Purkinje cell (primary cell): ENCODE results near the gene CSF3. TPM values are rescaled to one million over a fixed set of nuclear protein-coding genes. Genes with fewer than 3 reads are reported as not detected.

Experiments
- polyA plus RNA-seq: library from polyadenylated mRNA; unstranded; fragments of >200 nt; fragmentation: Nextera tagmentation; gene quantifications from 2 replicates; pipeline ENCODE4 v1.2.1, GENCODE V29; 2014

Gene CSF3
- not detected in 2 replicates for polyA plus RNA-seq

DNA sequence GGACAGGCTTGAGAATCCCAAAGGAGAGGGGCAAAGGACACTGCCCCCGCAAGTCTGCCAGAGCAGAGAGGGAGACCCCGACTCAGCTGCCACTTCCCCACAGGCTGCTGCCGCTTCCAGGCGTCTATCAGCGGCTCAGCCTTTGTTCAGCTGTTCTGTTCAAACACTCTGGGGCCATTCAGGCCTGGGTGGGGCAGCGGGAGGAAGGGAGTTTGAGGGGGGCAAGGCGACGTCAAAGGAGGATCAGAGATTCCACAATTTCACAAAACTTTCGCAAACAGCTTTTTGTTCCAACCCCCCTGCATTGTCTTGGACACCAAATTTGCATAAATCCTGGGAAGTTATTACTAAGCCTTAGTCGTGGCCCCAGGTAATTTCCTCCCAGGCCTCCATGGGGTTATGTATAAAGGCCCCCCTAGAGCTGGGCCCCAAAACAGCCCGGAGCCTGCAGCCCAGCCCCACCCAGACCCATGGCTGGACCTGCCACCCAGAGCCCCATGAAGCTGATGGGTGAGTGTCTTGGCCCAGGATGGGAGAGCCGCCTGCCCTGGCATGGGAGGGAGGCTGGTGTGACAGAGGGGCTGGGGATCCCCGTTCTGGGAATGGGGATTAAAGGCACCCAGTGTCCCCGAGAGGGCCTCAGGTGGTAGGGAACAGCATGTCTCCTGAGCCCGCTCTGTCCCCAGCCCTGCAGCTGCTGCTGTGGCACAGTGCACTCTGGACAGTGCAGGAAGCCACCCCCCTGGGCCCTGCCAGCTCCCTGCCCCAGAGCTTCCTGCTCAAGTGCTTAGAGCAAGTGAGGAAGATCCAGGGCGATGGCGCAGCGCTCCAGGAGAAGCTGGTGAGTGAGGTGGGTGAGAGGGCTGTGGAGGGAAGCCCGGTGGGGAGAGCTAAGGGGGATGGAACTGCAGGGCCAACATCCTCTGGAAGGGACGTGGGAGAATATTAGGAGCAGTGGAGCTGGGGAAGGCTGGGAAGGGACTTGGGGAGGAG, at the start of gene CSF3:
CSF3 (plus strand) TSS at position 436 of the 993 bp plus-strand sequence; CDS start at position 471, 35 bp downstream.

DNA sequence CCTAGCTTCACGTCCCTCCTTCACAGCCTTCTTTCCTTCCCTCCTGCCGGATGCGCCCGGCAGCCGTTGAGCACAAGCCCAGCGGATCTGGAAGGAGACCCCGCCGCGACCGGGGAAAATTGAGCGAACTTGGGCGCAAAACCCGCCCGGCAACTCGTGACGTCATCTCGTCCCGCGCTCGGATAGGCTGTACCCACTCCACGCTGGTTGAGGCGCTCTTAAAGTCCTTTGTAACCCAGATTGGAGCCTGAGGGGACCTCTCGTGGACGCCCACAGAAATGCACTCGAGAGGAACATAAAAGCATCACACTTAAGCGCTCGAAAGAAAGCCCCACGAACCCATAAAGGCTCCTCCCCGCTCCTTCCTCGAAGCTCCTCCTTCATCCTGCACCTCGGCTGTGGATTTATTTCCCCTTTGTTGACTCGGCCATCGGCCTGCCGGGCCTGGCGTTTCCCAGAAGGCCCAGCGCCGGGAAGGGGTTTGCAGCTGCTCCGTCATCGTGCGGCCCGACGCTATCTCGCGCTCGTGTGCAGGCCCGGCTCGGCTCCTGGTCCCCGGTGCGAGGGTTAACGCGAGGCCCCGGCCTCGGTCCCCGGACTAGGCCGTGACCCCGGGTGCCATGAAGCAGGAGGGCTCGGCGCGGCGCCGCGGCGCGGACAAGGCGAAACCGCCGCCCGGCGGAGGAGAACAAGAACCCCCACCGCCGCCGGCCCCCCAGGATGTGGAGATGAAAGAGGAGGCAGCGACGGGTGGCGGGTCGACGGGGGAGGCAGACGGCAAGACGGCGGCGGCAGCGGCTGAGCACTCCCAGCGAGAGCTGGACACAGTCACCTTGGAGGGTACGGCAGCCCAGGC, 34.7 kb upstream of the CSF3 start, which contains the start of gene PSMD3:
PSMD3 (plus strand) TSS at position 457 of the 856 bp plus-strand sequence; CDS start at position 621, 164 bp downstream.

GRCh38 chr17:40062329-40063186, 47.3 kb downstream of the CSF3 start, which contains the start of gene THRA:
Gene THRA (plus strand): TSS chr17:40062965. CDS start chr17:40074489, 11,524 bp downstream.

Other genes starting within 250 kb of the CSF3 start
- gene IKZF3, start 151.1 kb upstream of the CSF3 start, polyA plus RNA-seq, result 0.10 TPM in 1 of 2 replicates, not detected in the other
- not detected in 2 replicates for gene ZPBP2, start 147.2 kb upstream of the CSF3 start, polyA plus RNA-seq
- gene GSDMB, start 96.8 kb upstream of the CSF3 start, polyA plus RNA-seq, result 2.9 TPM in 1 of 2 replicates, not detected in the other
- 32.9 and 42.7 TPM in 2 replicates for gene ORMDL3, start 87.8 kb upstream of the CSF3 start, polyA plus RNA-seq
- gene LRRC3C, start 87.7 kb upstream of the CSF3 start, polyA plus RNA-seq, result not detected in 2 replicates
- not detected in 2 replicates for gene GSDMA, start 52.4 kb upstream of the CSF3 start, polyA plus RNA-seq
- gene PSMD3, start 34.6 kb upstream of the CSF3 start, polyA plus RNA-seq, result 4.0 and 6.0 TPM in 2 replicates
- gene MED24, start 39.0 kb downstream of the CSF3 start, polyA plus RNA-seq, result 6.3 and 10.1 TPM in 2 replicates
- 8.4 and 9.1 TPM in 2 replicates for gene THRA, start 47.5 kb downstream of the CSF3 start, polyA plus RNA-seq
- 5.1 and 10.0 TPM in 2 replicates for gene NR1D1, start 85.1 kb downstream of the CSF3 start, polyA plus RNA-seq
- gene MSL1, start 106.5 kb downstream of the CSF3 start, polyA plus RNA-seq, result 14.9 and 15.2 TPM in 2 replicates
- gene CASC3, start 125.1 kb downstream of the CSF3 start, polyA plus RNA-seq, result 9.1 and 16.2 TPM in 2 replicates
- gene RAPGEFL1, start 162.0 kb downstream of the CSF3 start, polyA plus RNA-seq, result 4.1 and 5.0 TPM in 2 replicates
- 6.8 and 7.7 TPM in 2 replicates for gene WIPF2, start 203.9 kb downstream of the CSF3 start, polyA plus RNA-seq